HCT116 (cell line): Measurements from ENCODE around the gene FGF22. TPM values are rescaled to one million over a fixed set of nuclear protein-coding genes. Genes with fewer than 3 reads are reported as not detected.

Experiments
- ATAC-seq: fragments of 200-7000 bp; cut with Tn5 transposase; 2 replicates; pipeline ENCODE4 v1.9.1; 2020; ENCODE audit warnings: mild to moderate bottlenecking, moderate library complexity
- BruUV-seq: library from RNA; stranded (reverse); fragments of 400-500 nt; replicated peaks from 2 replicates; lab custom pipeline; 2021; lab: Mats Ljungman, UMichigan
- CTCF ChIA-PET: fragments of 300-600 bp; sonication (Branson Sonifier 250); formaldehyde crosslinking; loops from one replicate; lab custom pipeline; 2021; ENCODE audit warnings: antibody characterized with exemption; lab: Charles Lee
- POLR2A ChIA-PET: fragments of 300-600, 350-600 bp; sonication (Branson Sonifier 250); formaldehyde crosslinking; loops from one replicate; lab custom pipeline; 2021; ENCODE audit warnings: antibody characterized with exemption; lab: Charles Lee
- RAD21 ChIA-PET, 2 experiments: fragments of 300-600 bp; sonication (Branson Sonifier 250); formaldehyde crosslinking; loops; one replicate each; lab custom pipeline; 2023; ENCODE audit warnings: low total read pairs in 2 of 2; ENCODE audit not compliant: uncharacterized antibody in 2 of 2, unreplicated experiment in 2 of 2, low non-redundant PET in 1 of 2; lab: Charles Lee
- DNase-seq: peaks from one replicate; pipeline ENCODE4 v3.0.0-alpha.2; 2010; ENCODE audit warnings: low read depth, low spot score
- H2AFZ ChIP-seq: fragments of 200-600 bp; shearing (Covaris generic), sonication (generic); 2 replicates; pipeline ENCODE4 v1.6.1; 2017; ENCODE audit warnings: low read depth, mixed run types, mixed read lengths, antibody characterized with exemption, low read length; ENCODE audit not compliant: poor library complexity, severe bottlenecking
- H3K27ac ChIP-seq: 2 replicates; pipeline ENCODE4 v1.5.1; 2012; ENCODE audit warnings: low read depth, low read length
- H3K27me3 ChIP-seq: fragments of 200-600 bp; sonication (generic); 2 replicates; pipeline ENCODE4 v1.6.1; 2016; ENCODE audit warnings: mixed run types, low read length, mixed read lengths; ENCODE audit not compliant: insufficient read depth
- H3K36me3 ChIP-seq, 2 experiments: fragments of 200-500 bp in 1 of 2; fragments of 200-600 bp in 1 of 2; sonication (Bioruptor generic) in 1 of 2; sonication (generic) in 1 of 2; 2 replicates each; pipeline versions ENCODE4 v1.5.1 to v1.6.1; 2014 to 2016; ENCODE audit warnings: low read length in 2 of 2, inconsistent platforms in 1 of 2, mixed read lengths in 1 of 2, mixed run types in 1 of 2; ENCODE audit not compliant: insufficient read depth in 2 of 2, control insufficient read depth in 1 of 2
- H3K4me1 ChIP-seq, 2 experiments: fragments of 200-600 bp in 1 of 2; sonication (generic) in 1 of 2; 2 replicates each; pipeline versions ENCODE4 v1.5.1 to v1.6.1; 2012 to 2017; ENCODE audit warnings: low read length in 2 of 2, inconsistent platforms in 1 of 2, mild to moderate bottlenecking in 1 of 2, mixed read lengths in 1 of 2, mixed run types in 1 of 2, moderate library complexity in 1 of 2; ENCODE audit not compliant: insufficient read depth in 2 of 2, control insufficient read depth in 1 of 2
- H3K4me2 ChIP-seq: fragments of 200-600 bp; sonication (generic); 2 replicates; pipeline ENCODE4 v1.6.1; 2017; ENCODE audit warnings: mixed run types, low read length, mixed read lengths
- H3K4me3 ChIP-seq, 2 experiments: fragments of 200-600 bp in 1 of 2; sonication (generic) in 1 of 2; replicated peaks in 1 of 2; 2 replicates each; pipeline ENCODE4 v1.5.1; 2011 to 2016; ENCODE audit warnings: low read length in 2 of 2, control low read depth in 1 of 2, low read depth in 1 of 2, mild to moderate bottlenecking in 1 of 2, mixed read lengths in 1 of 2, mixed run types in 1 of 2
- H3K79me2 ChIP-seq: fragments of 200-600 bp; sonication (generic); 2 replicates; pipeline ENCODE4 v1.6.1; 2017; ENCODE audit warnings: mild to moderate bottlenecking, mixed run types, low read length, moderate library complexity, mixed read lengths; ENCODE audit not compliant: insufficient read depth
- H3K9ac ChIP-seq: fragments of 200-600 bp; sonication (generic); 2 replicates; pipeline ENCODE4 v1.6.1; 2016; ENCODE audit warnings: low read length, mixed read lengths
- H3K9me2 ChIP-seq: fragments of 200-600 bp; sonication (generic), shearing (Covaris generic); 2 replicates; pipeline ENCODE4 v1.6.1; 2017; ENCODE audit warnings: mixed run types, mild to moderate bottlenecking, moderate library complexity; ENCODE audit not compliant: insufficient read depth
- H3K9me3 ChIP-seq, 2 experiments: fragments of 200-500 bp in 1 of 2; fragments of 200-600 bp in 1 of 2; sonication (Bioruptor generic) in 1 of 2; sonication (generic) in 1 of 2; 2 replicates each; pipeline ENCODE4 v1.6.1; 2014 to 2017; ENCODE audit warnings: low read length in 2 of 2, mixed read lengths in 2 of 2, inconsistent platforms in 1 of 2, low read depth in 1 of 2, mild to moderate bottlenecking in 1 of 2, mixed run types in 1 of 2, moderate library complexity in 1 of 2; ENCODE audit not compliant: control insufficient read depth in 1 of 2, insufficient read depth in 1 of 2
- H4K20me1 ChIP-seq: fragments of 200-600 bp; sonication (generic), shearing (Covaris generic); 2 replicates; pipeline ENCODE4 v1.6.1; 2017; ENCODE audit warnings: mixed run types, mild to moderate bottlenecking, moderate library complexity; ENCODE audit not compliant: insufficient read depth
- ELF1 ChIP-seq: IDR thresholded peaks from 2 replicates; pipeline ENCODE4 v1.6.1; 2012; ENCODE audit warnings: low read depth, borderline replicate concordance
- FOSL1 ChIP-seq: IDR thresholded peaks from 2 replicates; pipeline ENCODE4 v1.6.1; 2012; ENCODE audit warnings: low read depth
- JUND ChIP-seq: IDR thresholded peaks from 2 replicates; pipeline ENCODE4 v1.6.1; 2012
- POLR2AphosphoS5 ChIP-seq: IDR thresholded peaks from 2 replicates; pipeline ENCODE4 v1.6.1; 2011; ENCODE audit warnings: mild to moderate bottlenecking, low read depth, low read length, moderate library complexity
- SRF ChIP-seq: IDR thresholded peaks from 2 replicates; pipeline ENCODE4 v1.6.1; 2012; ENCODE audit warnings: low read depth
- intact Hi-C: fragments of 100-400 bp; cut with micrococcal nuclease; formaldehyde crosslinking; loops from 2 replicates; pipeline ENCODE4 v1.10.0; 2022
- total RNA-seq: library from RNA; stranded (reverse); gene quantifications from one replicate; pipeline ENCODE4 v1.2.1, GENCODE V29; 2021; ENCODE audit not compliant: unreplicated experiment

The FGF22 gene
- total RNA-seq, 1 experiment from 2014 or later = 1.5 TPM

- intact Hi-C loops = no loop called here
- no peaks in the 10 kb centered on the region for H3K36me3 ChIP-seq
- POLR2A ChIA-PET = interaction anchor here (0.7 to 1.4 kb wide), 2 partner anchors 14 to 201 kb away, joined by 3 read pairs; no protein-coding TSS in a partner anchor
- no TSS peak for BruUV-seq
- H2AFZ ChIP-seq = no peak overlapping the region
- no peaks in the 10 kb centered on the region for H3K4me1 ChIP-seq
- H4K20me1 ChIP-seq = no peaks in the 10 kb centered on the region
- no peak overlapping the region for H3K9ac ChIP-seq
- no peak overlapping the region for H3K4me3 ChIP-seq
- H3K79me2 ChIP-seq = no peaks in the 10 kb centered on the region
- no peaks in the 10 kb centered on the region for H3K27me3 ChIP-seq
- H3K9me2 ChIP-seq = no peaks in the 10 kb centered on the region
- ATAC-seq = no peak
- no peak overlapping the region for H3K4me2 ChIP-seq
- CTCF ChIA-PET = no interaction called here
- TF ChIP-seq ELF1 (no peak), JUND (no peak), SRF (no peak), FOSL1 (no peak), POLR2AphosphoS5 (no peak)
- H3K9me3 ChIP-seq = no peaks in the 10 kb centered on the region
- DNase-seq = no peak
- RAD21 ChIA-PET = no interaction called here
- no peak overlapping the region for H3K27ac ChIP-seq
These were observed 50.5 kb downstream of the FGF22 start for GRCh38 chr19:690203-690602.

Other genes with a start within 250 kb of the FGF22 start
- 7.1 TPM for gene C2CD4C, start 230.7 kb upstream of the FGF22 start, total RNA-seq
- gene SHC2, start 178.8 kb upstream of the FGF22 start, total RNA-seq = 2.5 TPM
- gene MADCAM1, start 143.4 kb upstream of the FGF22 start, total RNA-seq = 0.57 TPM
- gene TPGS1, start 132.4 kb upstream of the FGF22 start, total RNA-seq = 19.1 TPM
- gene CDC34, start 108.1 kb upstream of the FGF22 start, total RNA-seq = 87.4 TPM
- 0.59 TPM for gene GZMM, start 95.8 kb upstream of the FGF22 start, total RNA-seq
- 603 TPM for gene BSG, start 67.3 kb upstream of the FGF22 start, total RNA-seq
- gene HCN2, start 50.0 kb upstream of the FGF22 start, total RNA-seq = 2.4 TPM
- 138 TPM for gene POLRMT, start 6.3 kb upstream of the FGF22 start, total RNA-seq
- 93.8 TPM for gene RNF126, start 23.3 kb downstream of the FGF22 start, total RNA-seq
- gene FSTL3, start 36.5 kb downstream of the FGF22 start, total RNA-seq = 29.1 TPM
- not detected for gene PRSS57, start 55.6 kb downstream of the FGF22 start, total RNA-seq
- 43.7 TPM for gene PALM, start 69.1 kb downstream of the FGF22 start, total RNA-seq
- 38.2 TPM for gene MISP, start 111.2 kb downstream of the FGF22 start, total RNA-seq
- gene PTBP1, start 157.6 kb downstream of the FGF22 start, total RNA-seq = 676 TPM
- 0.27 TPM for gene PLPPR3, start 182.1 kb downstream of the FGF22 start, total RNA-seq
- gene AZU1, start 188.0 kb downstream of the FGF22 start, total RNA-seq = not detected
- 2.7 TPM for gene PRTN3, start 201.1 kb downstream of the FGF22 start, total RNA-seq
- not detected for gene ELANE, start 212.4 kb downstream of the FGF22 start, total RNA-seq
- gene CFD, start 219.8 kb downstream of the FGF22 start, total RNA-seq = 80.2 TPM